Prostate gland (tissue), 2 donors: ENCODE measurements around the gene ARHGAP19.

Experiments
- CTCF ChIP-seq, 4 experiments: fragments of 200-600 bp in 2 of 4; fragments of 450-650 bp in 2 of 4; sonication (generic) in 2 of 4; IDR thresholded peaks; 1 replicate in 3 of 4; 2 replicates in 1 of 4; pipeline ENCODE4 v1.5.1; 2016 to 2019; ENCODE audit warnings: antibody characterized with exemption in 4 of 4, mild to moderate bottlenecking in 2 of 4, moderate library complexity in 2 of 4
- POLR2A ChIP-seq: fragments of 450-650 bp; IDR thresholded peaks from one replicate; pipeline ENCODE4 v1.6.1; 2016; ENCODE audit warnings: antibody characterized with exemption, mild to moderate bottlenecking

- no peak for TF ChIP-seq POLR2A
- TF ChIP-seq CTCF (IDR thresholded peaks at IDR 0.05): no peak
These were observed 91.8 kb downstream of the ARHGAP19 start for GRCh38 chr10:97200616-97201015.
